Neuronal stem cell (in vitro differentiated cells): Measurements from ENCODE around the gene HBQ1.

Experiments used
- DNase-seq: peaks from one replicate; pipeline ENCODE4 v3.0.0-alpha.2; 2013; ENCODE audit warnings: low spot score
- H2AFZ ChIP-seq: one replicate; pipeline ENCODE4 v1.6.1; 2013; ENCODE audit warnings: mild to moderate bottlenecking, low read length, inconsistent platforms
- H2AK5ac ChIP-seq: 2 replicates; pipeline ENCODE4 v1.6.1; 2013; ENCODE audit warnings: low read depth, mild to moderate bottlenecking, inconsistent platforms, low read length, moderate library complexity, mixed read lengths
- H2BK120ac ChIP-seq: 2 replicates; pipeline ENCODE4 v1.6.1; 2013; ENCODE audit warnings: low read depth, mild to moderate bottlenecking, inconsistent platforms, low read length, moderate library complexity, mixed read lengths
- H2BK12ac ChIP-seq: one replicate; pipeline ENCODE4 v1.6.1; 2013; ENCODE audit warnings: low read length, inconsistent platforms
- H2BK15ac ChIP-seq: 2 replicates; pipeline ENCODE4 v1.6.1; 2013; ENCODE audit warnings: mild to moderate bottlenecking, low read length, inconsistent platforms, mixed read lengths
- H2BK5ac ChIP-seq: one replicate; pipeline ENCODE4 v1.6.1; 2013; ENCODE audit warnings: inconsistent platforms, mild to moderate bottlenecking, low read length, moderate library complexity
- H3K14ac ChIP-seq: one replicate; pipeline ENCODE4 v1.6.1; 2013; ENCODE audit warnings: low read length, inconsistent platforms
- H3K18ac ChIP-seq: 2 replicates; pipeline ENCODE4 v1.6.1; 2013; ENCODE audit warnings: low read length, inconsistent platforms
- H3K23ac ChIP-seq: 2 replicates; pipeline ENCODE4 v1.6.1; 2013; ENCODE audit warnings: low read depth, mild to moderate bottlenecking, mixed read lengths, low read length, inconsistent platforms; ENCODE audit not compliant: poor library complexity
- H3K27ac ChIP-seq: replicated peaks from 3 replicates; pipeline ENCODE4 v1.5.1; 2013; ENCODE audit warnings: low read length, inconsistent platforms
- H3K27me3 ChIP-seq, 3 experiments: 2 replicates each; pipeline ENCODE4 v1.6.1; 2013; ENCODE audit warnings: low read length in 3 of 3, mild to moderate bottlenecking in 2 of 3, inconsistent platforms in 1 of 3, low read depth in 1 of 3, mixed read lengths in 1 of 3, moderate library complexity in 1 of 3; ENCODE audit not compliant: control insufficient read depth in 3 of 3, insufficient read depth in 3 of 3
- H3K36me3 ChIP-seq, 2 donors: replicated peaks in 1 of 2; 2 replicates each; pipeline ENCODE4 v1.6.1; 2013; ENCODE audit warnings: low read length in 2 of 2; ENCODE audit not compliant: control insufficient read depth in 2 of 2, insufficient read depth in 2 of 2
- H3K4ac ChIP-seq: 2 replicates; pipeline ENCODE4 v1.6.1; 2013; ENCODE audit warnings: inconsistent platforms, mild to moderate bottlenecking, low read length, moderate library complexity
- H3K4me1 ChIP-seq, 2 donors: 1 replicate in 1 of 2; 2 replicates in 1 of 2; pipeline ENCODE4 v1.6.1; 2013; ENCODE audit warnings: low read length in 2 of 2, low read depth in 1 of 2; ENCODE audit not compliant: control insufficient read depth in 2 of 2, insufficient read depth in 1 of 2
- H3K4me2 ChIP-seq: one replicate; pipeline ENCODE4 v1.6.1; 2013; ENCODE audit warnings: mild to moderate bottlenecking, low read length, inconsistent platforms; ENCODE audit not compliant: insufficient read depth, poor library complexity, severe bottlenecking
- H3K4me3 ChIP-seq, 2 donors: 2 replicates each; pipeline ENCODE4 v1.5.1; 2013; ENCODE audit warnings: low read length in 2 of 2, mild to moderate bottlenecking in 2 of 2, inconsistent platforms in 1 of 2, moderate library complexity in 1 of 2
- H3K79me1 ChIP-seq: one replicate; pipeline ENCODE4 v1.6.1; 2013; ENCODE audit warnings: low read depth, mild to moderate bottlenecking, inconsistent platforms, low read length, moderate library complexity
- H3K9ac ChIP-seq: one replicate; pipeline ENCODE4 v1.6.1; 2013; ENCODE audit warnings: mild to moderate bottlenecking, low read depth, low read length, inconsistent platforms; ENCODE audit not compliant: poor library complexity
- H3K9me3 ChIP-seq, 2 donors: replicated peaks in 1 of 2; 2 replicates each; pipeline versions ENCODE3 to v1.6.1; 2013; ENCODE audit warnings: low read length in 2 of 2, mild to moderate bottlenecking in 2 of 2, inconsistent platforms in 1 of 2, low read depth in 1 of 2, mixed read lengths in 1 of 2, moderate library complexity in 1 of 2; ENCODE audit not compliant: control insufficient read depth in 2 of 2, insufficient read depth in 1 of 2
- H4K8ac ChIP-seq: one replicate; pipeline ENCODE4 v1.6.1; 2013; ENCODE audit warnings: low read depth, mild to moderate bottlenecking, inconsistent platforms, low read length, moderate library complexity
- H4K91ac ChIP-seq: one replicate; pipeline ENCODE4 v1.6.1; 2013; ENCODE audit warnings: low read length, low read depth, mild to moderate bottlenecking, inconsistent platforms; ENCODE audit not compliant: poor library complexity
- WGBS, 2 donors: extraction: QIAGEN DNeasy Blood & Tissue Kit; methylation state at CpG; one replicate each; pipeline ENCODE4 v1.1.7; 2013; ENCODE audit warnings: missing lambda C conversion rate in 2 of 2, mixed read lengths in 1 of 2; ENCODE audit not compliant: insufficient read length in 2 of 2, insufficient replicate concordance in 1 of 2; ENCODE audit errors: extremely low coverage in 2 of 2; 5-methylcytosine and 5-hydroxymethylcytosine counted together

HBQ1 gene

DNA sequence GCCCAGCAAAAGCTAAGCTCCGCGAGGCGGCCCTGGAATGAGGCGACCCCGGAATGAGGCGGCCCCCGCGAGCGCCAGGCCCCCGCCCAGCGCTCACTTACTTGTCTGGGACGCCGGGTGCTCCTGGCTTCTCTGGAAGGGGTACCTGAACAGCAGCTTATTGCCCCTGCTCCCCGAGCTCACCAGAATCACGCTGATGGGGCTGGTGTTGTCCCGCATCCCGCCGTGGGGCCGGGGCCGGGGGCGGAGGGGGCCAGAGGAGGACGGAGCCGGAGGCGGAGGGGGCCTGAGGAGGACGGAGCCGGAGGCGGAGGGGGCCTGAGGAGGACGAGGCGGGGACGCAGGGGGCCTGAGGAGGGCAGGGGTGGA lies 42.2 kb upstream of the HBQ1 start:
- Histone ChIP-seq H3K4me1 (peaks cover 0 to 2% of the 10 kb centered on the region in 2 donors), H3K4me2 (peak overlapping the region; percentile 73), H2BK120ac (no peak overlapping the region), H2BK12ac (no peak overlapping the region), H4K91ac (no peak overlapping the region), H2BK5ac (peak overlapping the region; percentile 75), H3K23ac (no peak overlapping the region), H2BK15ac (no peak overlapping the region), H3K4me3 (peak overlapping the region; percentile 77 to 82), H3K79me1 (no peaks in the 10 kb centered on the region), H3K4ac (no peak overlapping the region), H3K27ac (peak overlapping the region; percentile 92), H2AFZ (peak overlapping the region; percentile 99), H3K36me3 (no peaks in the 10 kb centered on the region), H3K27me3 (no peaks in the 10 kb centered on the region), H3K18ac (peak overlapping the region; percentile 93), H3K9me3 (no peaks in the 10 kb centered on the region), H2AK5ac (peak overlapping the region; percentile 68), H3K14ac (no peak overlapping the region), H3K9ac (no peak overlapping the region), H4K8ac (no peak overlapping the region)
- DNase-seq, result peak; percentile 56
- WGBS, 2 donors, result no CpG with 5 or more reads among the region's 30 CpGs

DNA sequence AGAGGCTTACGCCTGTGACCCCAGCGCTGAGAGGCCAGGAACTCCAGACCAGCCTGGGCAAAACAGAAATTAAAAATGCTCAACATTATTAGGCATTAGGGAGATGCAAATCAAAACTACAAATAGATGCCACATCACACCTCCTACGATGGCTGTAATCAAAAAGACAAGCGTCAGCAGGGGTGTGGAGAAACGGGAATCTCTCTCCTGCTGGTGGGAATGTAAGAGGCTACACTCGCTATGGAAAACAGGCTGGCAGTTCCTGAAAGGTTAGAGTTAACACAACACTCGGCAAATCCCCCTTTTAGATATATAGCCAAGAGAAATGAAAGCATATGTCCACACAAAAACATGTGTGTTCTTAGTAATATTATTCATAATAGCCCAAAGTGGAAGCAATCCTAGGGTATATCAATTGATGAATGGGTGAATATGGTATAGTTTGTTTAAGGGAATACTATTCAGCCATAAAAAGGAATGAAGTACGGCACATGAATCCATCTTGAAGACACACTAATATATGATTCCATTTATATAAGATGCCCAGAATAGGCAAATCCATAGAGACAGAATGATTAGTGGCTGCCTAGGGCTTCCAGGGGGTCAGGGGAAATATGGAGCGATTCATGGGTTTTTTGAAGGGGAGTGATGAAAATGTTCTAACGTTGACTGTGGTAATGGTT lies 39.9 kb upstream of the HBQ1 start:
- Histone ChIP-seq H2AK5ac (no peak overlapping the region), H2BK15ac (no peak overlapping the region), H3K4me1 (peaks cover 0 to 7% of the 10 kb centered on the region in 2 donors), H3K14ac (no peak overlapping the region), H2BK5ac (no peak overlapping the region), H3K18ac (no peak overlapping the region), H2BK12ac (no peak overlapping the region), H3K4me2 (no peak overlapping the region), H3K23ac (no peak overlapping the region), H3K27ac (no peak overlapping the region), H3K9me3 (no peaks in the 10 kb centered on the region), H2BK120ac (no peak overlapping the region), H2AFZ (no peak overlapping the region), H4K8ac (no peak overlapping the region), H3K79me1 (no peaks in the 10 kb centered on the region), H4K91ac (no peak overlapping the region), H3K36me3 (no peaks in the 10 kb centered on the region), H3K4me3 (no peak overlapping the region), H3K27me3 (no peaks in the 10 kb centered on the region), H3K9ac (no peak overlapping the region), H3K4ac (no peak overlapping the region)
- no CpG with 5 or more reads among the region's 10 CpGs for WGBS, 2 donors
- DNase-seq, result no peak

DNA sequence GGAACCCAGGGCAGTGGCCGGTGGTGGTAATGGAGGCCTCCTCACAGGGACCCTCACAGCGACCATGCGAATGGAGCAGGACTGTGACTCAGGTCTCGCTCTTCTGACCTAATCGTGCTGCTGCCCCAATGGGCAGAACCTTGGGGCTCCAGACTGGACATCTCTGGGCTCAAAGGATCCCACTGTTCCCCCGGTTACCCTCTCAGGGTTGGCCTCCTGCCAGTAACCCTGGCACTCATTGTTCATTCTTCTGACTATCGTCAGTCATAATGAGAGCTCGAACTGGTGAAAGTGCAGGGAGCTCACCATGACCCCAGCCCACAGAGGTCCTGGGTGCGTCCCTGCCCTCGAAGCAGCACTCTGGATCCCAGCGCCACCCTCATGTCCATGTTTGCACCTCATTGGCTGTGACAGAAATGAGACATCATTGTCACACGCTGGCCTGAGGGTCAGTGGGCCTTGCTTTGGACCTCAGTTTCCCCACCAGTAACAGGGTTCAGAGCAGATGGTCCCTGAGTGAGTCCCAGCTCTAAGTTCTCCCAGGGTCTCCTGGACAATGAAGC lies 37.8 kb upstream of the HBQ1 start:
- Histone ChIP-seq H3K4me3 (no peak overlapping the region), H2BK12ac (no peak overlapping the region), H2AFZ (no peak overlapping the region), H2BK5ac (no peak overlapping the region), H3K23ac (no peak overlapping the region), H3K36me3 (no peaks in the 10 kb centered on the region), H3K27ac (no peak overlapping the region), H3K4me1 (peaks cover 0 to 7% of the 10 kb centered on the region in 2 donors), H2AK5ac (no peak overlapping the region), H3K9ac (peak overlapping the region; percentile 70), H2BK15ac (peak overlapping the region; percentile 21), H3K18ac (no peak overlapping the region), H3K4ac (no peak overlapping the region), H3K79me1 (no peaks in the 10 kb centered on the region), H3K14ac (no peak overlapping the region), H3K27me3 (peaks cover 0 to 3% (median 0%) of the 10 kb centered on the region in 3 experiments), H3K9me3 (no peaks in the 10 kb centered on the region), H2BK120ac (no peak overlapping the region), H4K91ac (peak overlapping the region; percentile 20), H3K4me2 (no peak overlapping the region), H4K8ac (no peak overlapping the region)
- DNase-seq, result no peak
- WGBS, 2 donors, result no CpG with 5 or more reads among the region's 12 CpGs

- H4K8ac ChIP-seq, result no peak overlapping the region
- no peak overlapping the region for H3K4ac ChIP-seq
- H3K23ac ChIP-seq, result no peak overlapping the region
- no peak overlapping the region for H2BK12ac ChIP-seq
- no peak overlapping the region for H2BK120ac ChIP-seq
- peak overlapping the region; percentile 21 for H2BK15ac ChIP-seq
- peak overlapping the region; percentile 75 for H2AFZ ChIP-seq
- H4K91ac ChIP-seq, result no peak overlapping the region
- DNase-seq, result no peak
- no peak overlapping the region for H3K18ac ChIP-seq
- H3K4me3 ChIP-seq, result no peak overlapping the region
- peak overlapping the region; percentile 66 for H2BK5ac ChIP-seq
- peaks cover 0 to 7% of the 10 kb centered on the region in 2 donors for H3K4me1 ChIP-seq
- H2AK5ac ChIP-seq, result no peak overlapping the region
- no peak overlapping the region for H3K9ac ChIP-seq
- peaks cover 0 to 6% (median 0%) of the 10 kb centered on the region in 3 experiments for H3K27me3 ChIP-seq
- no peaks in the 10 kb centered on the region for H3K36me3 ChIP-seq
- no CpG with 5 or more reads among the region's 6 CpGs for WGBS, 2 donors
- H3K9me3 ChIP-seq, result no peaks in the 10 kb centered on the region
- H3K27ac ChIP-seq, result no peak overlapping the region
- no peak overlapping the region for H3K4me2 ChIP-seq
- no peaks in the 10 kb centered on the region for H3K79me1 ChIP-seq
- no peak overlapping the region for H3K14ac ChIP-seq
Observed at GRCh38 chr16:143047-143446, 37.2 kb upstream of the HBQ1 start.
